HG03342 (cell line): ENCODE measurements around the gene ELP4.

Source experiments
- ATAC-seq: cut with Tn5 transposase; IDR thresholded peaks from one replicate; pipeline ENCODE4 v1.9.1; 2021; ENCODE audit warnings: mild to moderate bottlenecking, moderate library complexity; ENCODE audit not compliant: unreplicated experiment

The ELP4 gene

DNA sequence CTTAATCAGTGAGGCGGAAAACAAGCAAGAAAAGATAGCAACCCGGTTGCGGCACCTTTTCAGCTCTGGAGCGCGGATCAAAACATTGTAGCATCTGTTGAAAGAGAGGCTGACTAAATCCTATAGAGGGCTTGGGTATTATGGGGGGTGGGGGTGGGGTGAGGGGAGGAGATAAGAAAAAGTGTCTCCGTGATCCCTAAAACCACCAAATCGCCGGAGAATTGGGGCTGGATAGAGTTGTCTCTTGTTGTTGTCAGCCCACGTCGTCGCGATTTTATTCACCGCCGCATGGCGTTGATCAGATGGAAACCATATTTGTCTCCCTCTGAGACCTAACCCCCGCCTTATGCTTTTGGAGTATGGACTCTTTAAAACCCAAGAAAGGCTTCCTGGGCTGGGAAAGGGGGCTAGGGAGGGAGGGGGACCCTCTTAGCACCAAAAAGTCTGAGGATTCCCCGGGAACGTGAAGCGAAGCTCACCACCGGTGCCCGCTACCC, 288.5 kb downstream of the ELP4 start:
- no peak for ATAC-seq

GRCh38 chr11:31798554-31799434, 289.2 kb downstream of the ELP4 start:
- no peak for ATAC-seq

DNA sequence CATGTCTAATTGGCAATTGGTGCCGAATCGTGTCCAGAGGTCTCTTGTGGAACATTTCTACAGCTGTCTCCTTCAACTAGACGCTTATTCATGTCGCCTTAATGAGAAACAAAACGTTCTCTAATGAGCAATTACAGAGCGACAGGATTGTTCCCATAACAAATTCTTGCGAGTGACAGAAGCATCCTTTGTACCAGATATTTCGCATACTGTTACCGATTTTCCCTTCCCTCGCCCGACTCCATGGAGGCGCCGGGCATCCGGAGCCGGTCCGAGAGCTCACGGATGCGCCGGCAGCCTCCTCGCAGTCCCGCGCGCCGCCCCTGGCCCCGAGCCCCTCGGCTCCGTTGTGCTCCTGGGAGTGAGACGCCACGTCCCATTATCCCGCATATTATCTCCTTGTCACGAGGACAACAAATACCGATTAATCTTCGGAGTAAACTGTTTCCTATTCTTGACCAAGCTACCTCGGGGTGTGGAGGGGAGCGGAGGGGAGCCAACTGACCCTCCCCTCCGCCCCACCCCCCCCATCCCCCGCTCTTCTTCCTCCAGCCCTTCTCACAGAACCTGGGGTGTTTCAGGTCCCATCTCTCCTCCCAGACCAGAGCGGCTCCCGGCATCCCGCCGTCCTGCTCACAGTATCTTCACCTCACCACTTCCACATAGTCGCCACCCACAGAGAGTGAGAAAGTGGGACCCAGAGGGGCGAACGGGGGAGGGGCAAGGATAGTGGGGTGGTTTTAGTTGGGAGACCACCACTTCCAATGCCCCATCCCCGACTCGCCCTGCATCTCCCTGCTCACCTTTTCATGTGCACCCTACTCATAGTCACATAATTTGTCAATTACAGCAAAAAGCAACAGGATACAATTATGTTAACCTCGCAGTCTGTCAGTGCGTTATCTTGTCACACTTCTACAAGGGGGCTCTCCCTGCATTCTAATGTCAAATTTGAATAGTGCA, 290.1 kb downstream of the ELP4 start:
- no peak for ATAC-seq

DNA sequence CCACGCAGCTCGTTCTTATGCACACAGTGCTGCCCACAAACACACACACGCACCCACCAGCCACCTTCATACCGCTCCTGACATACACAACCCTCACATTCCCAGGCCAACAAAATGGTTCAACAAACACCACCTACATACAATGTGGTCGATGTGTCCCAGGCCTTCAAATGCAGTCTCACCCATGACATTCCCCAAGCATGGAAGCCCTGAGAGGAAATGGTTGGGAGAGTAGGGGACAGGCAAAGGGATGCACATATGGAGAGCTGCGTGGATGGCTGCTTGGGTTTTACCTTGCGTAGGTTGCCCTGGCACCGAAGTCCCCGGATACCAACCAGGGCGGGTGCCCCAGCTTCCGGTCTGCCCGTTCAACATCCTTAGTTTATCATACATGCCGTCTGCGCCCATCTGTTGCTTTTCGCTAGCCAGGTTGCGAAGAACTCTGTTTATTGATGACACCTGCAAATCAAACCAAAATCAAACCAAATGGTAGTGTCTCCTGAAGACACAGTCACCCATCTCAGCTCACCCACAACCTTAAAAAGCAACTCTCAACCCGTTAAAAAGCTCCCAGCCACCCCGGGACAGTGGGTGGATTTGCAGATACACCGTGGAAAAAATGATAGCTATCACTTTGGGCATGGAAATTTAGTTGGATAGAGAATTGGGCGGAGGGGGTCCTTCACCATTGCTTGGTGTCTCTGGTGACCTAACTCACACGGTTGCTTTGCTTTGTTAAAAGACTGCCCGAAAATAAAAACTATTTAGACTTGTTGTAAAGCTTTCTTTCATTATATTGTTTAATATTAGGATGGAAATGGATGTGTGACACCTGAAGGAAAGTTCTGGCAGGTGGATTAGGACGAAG, 291.1 kb downstream of the ELP4 start:
- ATAC-seq, result no peak

DNA sequence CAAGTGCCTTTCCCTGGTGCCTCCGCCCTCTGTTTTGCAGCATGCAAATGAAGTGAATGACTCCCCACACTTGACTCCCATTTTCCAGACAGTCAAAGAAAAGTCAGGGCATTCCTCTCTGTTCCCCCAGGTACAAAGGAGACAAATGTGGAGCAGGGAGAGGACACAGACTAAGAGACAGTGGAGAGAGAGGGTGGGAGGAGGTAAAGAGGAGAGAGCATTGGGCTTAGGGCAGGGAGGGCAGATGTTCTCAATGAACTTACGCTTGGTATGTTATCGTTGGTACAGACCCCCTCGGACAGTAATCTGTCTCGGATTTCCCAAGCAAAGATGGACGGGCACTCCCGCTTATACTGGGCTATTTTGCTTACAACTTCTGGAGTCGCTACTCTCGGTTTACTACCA, 291.7 kb downstream of the ELP4 start:
- ATAC-seq, result no peak

GRCh38 chr11:31802000-31802551, 292.5 kb downstream of the ELP4 start:
- no peak for ATAC-seq

DNA sequence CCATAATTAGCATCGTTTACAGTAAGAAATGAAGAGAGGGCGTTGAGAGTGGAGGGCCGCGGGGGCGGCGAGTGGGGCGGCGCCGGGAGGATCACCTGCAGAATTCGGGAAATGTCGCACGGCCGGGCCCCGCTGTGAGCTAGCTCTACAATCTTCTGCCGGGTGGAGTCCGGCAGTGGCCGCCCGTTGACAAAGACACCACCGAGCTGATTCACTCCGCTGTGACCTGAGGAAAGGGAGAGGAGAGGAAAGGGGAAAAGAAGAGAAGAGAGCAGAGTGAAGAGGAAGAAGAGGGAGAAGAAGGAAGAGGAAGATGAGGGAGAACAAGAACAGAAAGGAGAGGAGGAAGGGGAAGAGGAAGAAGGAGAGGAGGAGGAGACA, 293.0 kb downstream of the ELP4 start:
- ATAC-seq, result no peak

DNA sequence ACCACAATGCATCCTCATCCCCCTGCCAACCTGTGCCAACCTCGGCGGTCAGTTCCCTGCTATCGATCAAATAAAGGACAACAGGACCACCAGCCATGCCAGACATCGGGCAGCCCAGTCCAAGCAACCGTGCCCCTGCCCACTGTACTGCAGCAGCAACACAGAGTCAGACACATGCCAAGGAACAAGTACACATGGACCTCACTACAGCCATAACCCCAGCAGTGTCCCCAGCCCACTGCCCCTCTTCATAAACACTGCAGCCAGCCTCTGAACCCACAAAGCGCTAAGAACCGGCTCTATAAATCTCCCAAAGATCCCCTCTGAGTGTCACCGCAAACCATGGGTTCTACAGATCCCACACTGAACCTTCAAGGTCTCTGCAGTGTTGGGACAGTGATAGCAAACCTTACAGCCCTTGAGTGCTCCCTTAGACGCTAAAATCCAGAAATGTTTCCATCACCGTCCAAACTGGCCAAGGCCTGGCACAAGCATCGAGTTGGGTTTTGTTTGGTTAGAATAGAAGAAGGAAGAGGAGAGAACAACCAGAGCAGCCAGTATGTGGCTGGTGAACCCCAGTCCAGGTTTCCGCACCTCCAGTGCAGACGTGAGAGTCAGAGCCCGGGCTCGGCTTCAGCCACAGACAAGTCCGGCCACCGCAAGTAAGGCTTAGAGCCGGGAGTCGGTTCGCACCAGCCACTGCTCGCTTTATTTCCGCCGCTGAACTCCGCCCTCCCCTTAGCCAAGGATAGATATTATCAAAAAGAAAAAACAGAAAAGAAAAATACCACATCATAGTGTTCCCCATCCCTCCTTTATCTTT, 293.6 kb downstream of the ELP4 start:
- ATAC-seq, result no peak

DNA sequence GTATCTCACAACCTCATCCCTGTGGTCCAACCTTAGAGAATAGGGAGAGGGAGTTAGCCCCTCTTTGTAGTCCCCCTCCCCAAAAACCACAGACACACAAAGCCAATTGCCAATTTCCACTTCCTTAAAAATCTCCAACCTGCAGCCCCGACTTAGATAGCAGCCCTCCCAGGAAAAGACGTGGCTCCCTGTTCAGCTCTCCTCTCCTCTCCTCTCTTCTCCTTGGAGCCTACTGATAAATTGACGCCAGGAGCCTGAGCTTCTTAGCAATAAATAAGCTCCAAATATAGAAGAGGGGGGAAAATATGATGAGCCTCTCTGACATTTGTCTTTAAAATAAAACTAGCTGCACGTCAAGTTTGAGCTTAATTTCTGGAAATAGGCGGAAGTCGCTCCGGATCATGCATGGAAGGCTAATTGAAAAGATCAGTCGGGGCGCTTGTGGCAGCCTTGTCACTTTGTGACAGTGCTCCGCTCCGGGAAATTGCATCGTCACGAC, 294.3 kb downstream of the ELP4 start:
- ATAC-seq, result no peak

GRCh38 chr11:31804312-31805036, 294.9 kb downstream of the ELP4 start:
- ATAC-seq, result no peak

DNA sequence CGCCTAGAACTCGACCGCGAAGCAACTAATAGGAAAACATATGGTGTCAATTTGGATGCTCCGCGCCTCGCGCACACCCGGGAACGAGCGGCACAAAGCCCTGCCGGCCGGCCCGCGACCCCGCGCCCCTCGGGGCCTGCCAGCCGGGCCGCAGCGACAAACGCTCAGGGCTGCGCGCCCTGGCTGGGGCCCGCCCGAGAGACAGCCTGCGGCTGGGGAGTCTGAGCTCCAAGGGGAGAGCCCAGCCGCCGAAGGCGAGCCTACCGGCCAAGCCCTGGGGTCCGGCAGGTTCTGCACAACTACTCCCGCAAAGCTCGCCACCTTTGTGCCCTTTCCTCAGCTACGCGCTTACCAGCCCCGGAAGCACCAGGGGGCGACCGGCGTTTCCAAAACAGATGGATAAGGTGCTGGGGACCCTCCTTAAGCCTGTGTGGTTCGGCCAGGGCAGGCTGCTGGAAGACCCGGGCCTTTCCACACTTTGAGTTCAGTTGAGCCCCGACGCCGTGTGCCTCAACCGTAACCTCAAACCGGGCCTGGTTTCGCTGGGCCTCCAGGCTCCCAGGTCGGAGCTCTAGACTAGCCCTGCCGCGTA, 295.6 kb downstream of the ELP4 start:
- no peak for ATAC-seq

DNA sequence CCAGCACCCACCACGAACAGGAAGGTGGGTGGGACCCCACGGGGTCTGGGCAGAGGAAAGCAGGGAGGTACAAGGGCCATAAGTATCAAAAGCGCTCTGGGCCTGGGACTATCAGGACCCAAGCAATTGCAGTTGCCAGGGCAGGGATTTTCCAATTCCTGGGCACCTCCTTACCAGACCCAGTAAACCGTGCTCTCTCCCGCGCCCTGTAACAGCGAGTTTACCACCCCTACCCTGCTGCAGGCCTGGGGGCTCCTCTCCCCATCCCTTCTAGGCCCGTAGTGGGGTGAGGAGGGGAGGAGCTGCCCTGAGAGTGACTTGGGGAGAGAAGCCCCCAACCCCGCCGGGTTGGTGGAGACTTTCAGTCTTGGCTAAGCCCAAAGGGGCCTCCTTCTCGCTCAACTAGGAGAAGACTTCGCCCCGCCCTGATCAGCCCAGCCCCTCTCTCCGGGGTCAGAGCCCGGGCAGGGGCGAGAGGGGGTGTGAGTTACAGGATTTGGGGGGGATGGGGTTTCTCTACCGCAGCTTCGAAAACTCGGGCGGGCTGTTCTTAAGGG, 296.1 kb downstream of the ELP4 start:
- ATAC-seq, result no peak

- ATAC-seq, result no peak
These were observed 296.8 kb downstream of the ELP4 start for GRCh38 chr11:31806186-31806927.

DNA sequence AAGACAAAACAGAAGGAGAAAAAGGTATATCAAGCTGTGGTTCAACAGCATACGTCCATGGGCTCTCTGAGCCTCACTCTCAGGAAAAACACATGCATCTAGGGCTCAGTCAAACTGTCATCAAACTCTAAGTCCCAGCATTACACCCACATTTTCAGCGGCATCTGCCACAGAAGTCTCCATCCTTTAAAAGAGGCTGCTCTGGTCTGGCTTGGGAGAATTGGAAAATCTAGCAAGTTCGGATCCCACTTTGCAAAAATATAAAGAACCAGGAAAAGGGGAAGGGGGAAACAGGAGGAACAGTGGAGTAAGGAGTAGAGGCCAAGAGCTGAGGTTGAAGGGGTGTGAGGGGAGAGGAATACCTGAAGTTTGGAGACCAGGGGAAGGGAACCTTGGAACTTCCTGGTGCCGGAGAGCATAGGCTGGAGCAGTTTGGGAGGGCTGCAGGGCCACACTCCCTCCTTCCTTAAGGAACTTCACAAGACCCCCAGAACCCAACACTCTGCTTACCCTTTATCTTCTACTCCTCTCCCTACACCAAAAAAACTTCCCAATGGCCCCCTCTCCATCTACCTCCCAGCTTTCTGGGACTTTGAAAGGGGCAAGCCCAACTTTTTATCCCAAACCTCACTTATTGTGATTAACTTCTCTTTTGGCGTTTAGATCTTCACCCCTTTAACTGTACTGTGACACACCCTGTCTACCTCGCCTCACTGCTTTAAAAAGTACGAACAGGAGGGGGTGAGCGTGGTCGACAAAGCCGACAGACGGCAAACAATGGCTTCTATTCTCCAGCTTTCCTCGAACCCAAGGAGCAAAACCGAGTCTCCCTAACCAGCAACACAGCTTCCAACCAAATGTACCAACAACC, 297.6 kb downstream of the ELP4 start:
- ATAC-seq, result no peak

DNA sequence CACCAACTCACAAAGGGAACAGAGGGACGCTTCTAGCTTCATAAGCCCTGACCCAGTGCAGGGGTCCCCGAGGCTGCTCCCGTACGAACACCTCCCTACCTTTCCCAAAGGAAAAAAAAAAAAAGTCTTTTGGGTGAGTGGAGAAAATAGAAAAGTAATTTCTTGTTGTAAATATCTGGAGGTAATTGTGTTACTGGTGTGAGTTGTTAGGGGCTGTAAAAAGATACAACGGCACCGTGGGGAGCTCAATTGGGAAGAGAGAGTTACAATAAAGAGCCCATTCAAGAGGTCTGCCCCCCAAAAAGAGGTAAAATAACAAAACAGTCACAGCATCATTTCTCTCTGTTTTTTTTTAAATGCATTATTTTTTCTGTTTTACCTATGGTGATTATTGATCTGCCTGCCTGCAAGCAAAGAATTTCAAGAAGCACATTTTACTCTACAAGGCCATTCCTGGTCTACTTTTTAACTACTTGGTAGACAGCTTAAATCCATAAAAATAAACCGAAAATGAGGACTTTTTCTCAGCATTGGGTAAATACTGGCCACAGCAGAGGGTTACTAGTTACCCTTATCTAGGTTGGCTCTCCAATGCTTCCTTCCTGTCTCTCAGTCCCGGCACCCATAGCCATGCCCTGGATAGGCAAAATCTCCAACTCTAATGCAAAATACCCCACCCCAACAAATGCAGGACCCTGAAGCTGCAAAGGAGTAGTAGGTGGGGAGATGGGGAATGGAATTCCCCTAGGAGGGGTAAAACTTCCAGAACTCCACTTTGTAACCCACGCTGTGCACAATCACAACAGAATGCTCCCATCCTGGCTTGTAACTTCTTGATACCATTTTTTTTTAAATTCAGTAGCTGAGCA, 298.5 kb downstream of the ELP4 start:
- ATAC-seq, result no peak
